Lower leg skin (tissue), 3 donors: ENCODE data around the gene UBE2QL1.

ENCODE experiments used
- POLR2A ChIP-seq, 2 donors: fragments of 450-650 bp; IDR thresholded peaks; one replicate each; pipeline ENCODE4 v1.6.1; 2016 to 2017; ENCODE audit warnings: antibody characterized with exemption in 2 of 2, mild to moderate bottlenecking in 1 of 2, moderate library complexity in 1 of 2
- TF ChIP-seq, protein P1 (sequence below), 3 donors: fragments of 450-650 bp; IDR thresholded peaks; one replicate each; pipeline ENCODE4 v1.5.1; 2016; ENCODE audit warnings: antibody characterized with exemption in 3 of 3, mild to moderate bottlenecking in 3 of 3, moderate library complexity in 2 of 3

DNA sequence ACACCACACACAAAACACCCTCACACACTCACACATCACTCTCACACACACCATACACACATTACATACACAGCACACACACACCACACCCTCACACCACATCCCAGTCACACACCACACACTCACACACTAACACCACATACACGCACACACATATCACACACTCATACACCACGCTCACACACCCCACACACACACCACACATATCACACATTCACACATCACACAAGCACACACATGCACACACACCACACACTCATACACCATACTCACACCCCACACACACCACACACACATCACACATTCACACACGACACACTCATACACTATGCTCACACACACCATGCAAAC is 543 bp upstream of the UBE2QL1 start:
- TF ChIP-seq, protein P1, sequence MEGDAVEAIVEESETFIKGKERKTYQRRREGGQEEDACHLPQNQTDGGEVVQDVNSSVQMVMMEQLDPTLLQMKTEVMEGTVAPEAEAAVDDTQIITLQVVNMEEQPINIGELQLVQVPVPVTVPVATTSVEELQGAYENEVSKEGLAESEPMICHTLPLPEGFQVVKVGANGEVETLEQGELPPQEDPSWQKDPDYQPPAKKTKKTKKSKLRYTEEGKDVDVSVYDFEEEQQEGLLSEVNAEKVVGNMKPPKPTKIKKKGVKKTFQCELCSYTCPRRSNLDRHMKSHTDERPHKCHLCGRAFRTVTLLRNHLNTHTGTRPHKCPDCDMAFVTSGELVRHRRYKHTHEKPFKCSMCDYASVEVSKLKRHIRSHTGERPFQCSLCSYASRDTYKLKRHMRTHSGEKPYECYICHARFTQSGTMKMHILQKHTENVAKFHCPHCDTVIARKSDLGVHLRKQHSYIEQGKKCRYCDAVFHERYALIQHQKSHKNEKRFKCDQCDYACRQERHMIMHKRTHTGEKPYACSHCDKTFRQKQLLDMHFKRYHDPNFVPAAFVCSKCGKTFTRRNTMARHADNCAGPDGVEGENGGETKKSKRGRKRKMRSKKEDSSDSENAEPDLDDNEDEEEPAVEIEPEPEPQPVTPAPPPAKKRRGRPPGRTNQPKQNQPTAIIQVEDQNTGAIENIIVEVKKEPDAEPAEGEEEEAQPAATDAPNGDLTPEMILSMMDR (IDR thresholded peaks at IDR 0.05), result no peak
- TF ChIP-seq POLR2A (IDR thresholded peaks at IDR 0.05), result no peak
